GM19328 (cell line): ENCODE data around the gene GJB1.

Source experiments
- ATAC-seq: cut with Tn5 transposase; IDR thresholded peaks from one replicate; pipeline ENCODE4 v1.9.1; 2021; ENCODE audit warnings: mild to moderate bottlenecking, moderate library complexity; ENCODE audit not compliant: unreplicated experiment

GJB1 gene

DNA sequence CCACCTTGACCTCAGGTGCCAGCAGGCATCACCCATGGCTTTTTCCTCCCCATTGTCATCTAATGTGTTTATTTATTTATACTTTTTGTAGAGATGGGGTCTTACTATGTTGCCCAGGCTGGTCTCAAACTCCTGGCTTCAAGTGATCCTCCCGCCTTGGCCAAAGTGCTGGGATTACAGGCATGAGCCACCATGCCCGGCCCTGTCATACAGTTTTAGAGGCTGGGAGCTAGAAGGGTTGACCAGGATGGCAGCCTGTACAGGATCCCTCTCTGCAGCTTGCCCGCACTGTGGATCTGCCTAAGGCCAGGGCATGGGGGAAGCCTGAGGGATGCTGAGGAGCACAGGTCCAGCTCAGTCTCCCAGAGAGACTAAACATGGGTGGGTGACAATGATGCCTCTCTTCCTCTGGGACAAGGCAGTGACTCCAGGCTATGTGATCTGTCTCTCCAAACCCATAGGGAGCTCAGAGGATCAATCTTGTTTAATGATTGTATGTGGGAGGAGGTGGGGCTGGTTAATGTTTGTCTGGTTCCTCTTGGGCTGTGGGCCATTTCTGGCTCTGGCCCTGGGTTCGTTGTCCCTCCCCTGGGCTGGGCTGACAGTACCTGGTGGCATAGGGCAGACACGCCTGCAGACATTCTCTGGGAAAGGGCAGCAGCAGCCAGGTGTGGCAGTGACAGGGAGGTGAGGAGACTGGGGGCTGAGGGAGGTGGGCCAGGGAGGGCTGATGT is 8.3 kb upstream of the GJB1 start:
- no peak for ATAC-seq

DNA sequence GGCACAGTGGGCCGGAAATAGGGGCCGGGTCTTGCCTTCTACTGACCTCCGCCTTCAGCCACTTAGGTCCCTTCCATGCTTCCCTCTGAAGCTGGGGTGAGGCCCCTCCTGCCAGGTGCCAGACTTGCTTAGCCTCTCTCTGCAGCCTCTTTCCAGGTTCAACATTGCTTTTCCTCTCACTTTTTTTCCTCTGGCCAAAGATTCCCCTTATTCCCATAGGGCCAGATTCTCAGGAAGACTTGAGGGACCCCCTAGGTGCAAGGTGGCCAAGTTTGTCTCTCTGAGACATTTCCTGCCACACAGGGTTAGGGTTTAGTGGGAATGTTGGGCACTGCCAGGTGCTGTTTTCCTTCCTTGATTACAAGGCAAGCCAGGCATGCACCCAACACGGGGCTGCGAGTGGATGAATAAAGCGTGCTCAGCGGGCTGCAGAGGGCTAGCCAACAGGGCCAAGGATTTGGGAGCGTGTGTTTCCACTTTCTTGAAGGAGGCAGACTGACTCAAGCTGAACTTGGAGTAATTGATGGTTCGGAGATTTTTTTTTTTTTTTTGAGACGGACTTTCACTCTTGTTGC is 7.6 kb upstream of the GJB1 start:
- no peak for ATAC-seq

DNA sequence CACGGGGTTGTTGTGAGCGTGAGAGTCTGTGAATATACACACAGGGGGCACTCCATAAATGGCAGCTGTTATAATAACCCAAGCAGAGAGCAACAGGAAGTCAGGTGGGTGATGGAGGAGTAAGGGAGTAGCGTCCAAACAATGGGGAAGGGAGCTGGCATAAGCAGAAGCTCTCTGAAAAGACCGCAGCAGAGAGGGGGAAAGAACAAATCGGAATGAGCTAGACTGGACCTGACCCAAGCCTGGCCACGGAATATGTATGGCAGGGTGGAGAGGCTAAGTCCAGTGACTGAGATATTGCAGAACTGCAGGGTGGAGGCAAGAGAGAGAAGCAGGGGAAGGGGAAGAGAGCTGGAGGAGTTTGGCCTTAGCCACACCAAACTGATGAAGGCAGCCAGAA is 6.5 kb upstream of the GJB1 start:
- no peak for ATAC-seq

DNA sequence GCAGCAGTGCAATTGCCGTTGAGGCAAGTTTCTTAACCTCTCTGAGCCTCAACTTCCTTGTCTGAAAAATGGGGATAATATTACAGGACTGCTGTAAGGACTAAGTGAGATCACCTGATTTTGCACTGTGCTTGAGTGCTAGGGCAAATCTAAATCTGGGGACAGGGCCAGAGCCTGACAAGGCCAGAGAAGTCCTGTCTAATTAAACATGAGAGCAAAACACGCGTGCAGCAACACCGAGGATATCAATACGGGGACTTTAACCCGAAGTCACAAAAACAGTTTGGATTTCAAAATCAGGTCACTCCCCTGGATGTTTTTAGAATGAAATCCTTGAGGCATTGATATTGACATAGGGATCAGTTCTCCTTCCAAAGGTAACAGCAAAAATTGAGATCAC is 5.7 kb upstream of the GJB1 start:
- ATAC-seq = no peak

DNA sequence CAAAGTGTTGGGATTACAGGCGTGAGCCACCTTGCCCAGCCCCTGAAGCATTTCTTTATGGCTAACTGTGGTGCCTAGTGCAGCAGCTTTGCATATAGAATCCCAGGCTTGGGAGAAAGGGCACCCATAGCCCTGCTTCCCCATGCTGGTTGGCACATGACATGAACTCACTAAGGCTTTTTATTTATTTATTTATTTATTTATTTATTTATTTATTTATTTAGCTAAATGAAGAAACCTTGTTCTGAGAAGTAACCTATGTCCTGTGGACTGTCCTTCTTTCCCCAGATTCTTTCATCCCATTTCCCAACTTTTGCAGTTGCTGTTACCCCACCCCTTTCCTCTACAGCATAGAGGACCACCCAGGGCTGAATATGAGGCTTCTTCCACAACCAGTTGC is 1.9 kb upstream of the GJB1 start:
- no peak for ATAC-seq

DNA sequence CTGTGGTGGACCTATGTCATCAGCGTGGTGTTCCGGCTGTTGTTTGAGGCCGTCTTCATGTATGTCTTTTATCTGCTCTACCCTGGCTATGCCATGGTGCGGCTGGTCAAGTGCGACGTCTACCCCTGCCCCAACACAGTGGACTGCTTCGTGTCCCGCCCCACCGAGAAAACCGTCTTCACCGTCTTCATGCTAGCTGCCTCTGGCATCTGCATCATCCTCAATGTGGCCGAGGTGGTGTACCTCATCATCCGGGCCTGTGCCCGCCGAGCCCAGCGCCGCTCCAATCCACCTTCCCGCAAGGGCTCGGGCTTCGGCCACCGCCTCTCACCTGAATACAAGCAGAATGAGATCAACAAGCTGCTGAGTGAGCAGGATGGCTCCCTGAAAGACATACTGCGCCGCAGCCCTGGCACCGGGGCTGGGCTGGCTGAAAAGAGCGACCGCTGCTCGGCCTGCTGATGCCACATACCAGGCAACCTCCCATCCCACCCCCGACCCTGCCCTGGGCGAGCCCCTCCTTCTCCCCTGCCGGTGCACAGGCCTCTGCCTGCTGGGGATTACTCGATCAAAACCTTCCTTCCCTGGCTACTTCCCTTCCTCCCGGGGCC is 1.2 kb downstream of the GJB1 start:
- no peak for ATAC-seq

DNA sequence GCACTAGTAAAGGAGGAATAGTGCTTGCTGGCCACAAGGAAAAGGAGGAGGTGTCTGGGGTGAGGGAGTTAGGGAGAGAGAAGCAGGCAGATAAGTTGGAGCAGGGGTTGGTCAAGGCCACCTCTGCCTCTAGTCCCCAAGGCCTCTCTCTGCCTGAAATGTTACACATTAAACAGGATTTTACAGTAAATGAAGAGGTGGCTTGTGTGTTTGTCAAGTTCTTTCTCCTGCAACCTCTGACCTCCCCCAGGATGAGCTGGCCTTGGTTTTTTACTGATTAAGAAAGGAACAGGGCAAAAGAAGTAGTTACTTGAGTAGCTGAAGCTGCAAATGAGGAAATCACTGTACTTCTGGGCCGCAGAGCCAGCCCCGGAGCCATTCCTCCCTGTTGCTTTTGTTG is 2.0 kb downstream of the GJB1 start:
- no peak for ATAC-seq

DNA sequence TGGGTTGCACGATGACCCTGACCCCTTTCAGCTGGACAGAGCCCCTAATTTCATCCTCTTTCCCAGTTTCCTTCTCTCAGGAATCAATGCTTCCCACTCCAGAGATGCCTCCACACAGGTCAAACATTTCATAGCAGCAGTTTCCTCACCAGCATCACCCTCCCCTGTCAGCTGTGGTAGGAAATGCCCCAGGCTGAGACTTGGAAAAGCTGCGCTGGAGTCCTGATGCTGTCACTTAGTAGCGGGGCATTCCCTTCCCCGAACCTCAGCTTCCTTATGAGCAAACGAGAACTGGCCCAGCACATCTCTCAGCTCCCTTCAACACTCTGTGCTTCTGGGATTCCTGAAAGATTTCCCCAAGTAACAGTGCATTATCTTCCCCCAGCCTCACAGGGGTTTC is 2.7 kb downstream of the GJB1 start:
- ATAC-seq = no peak

DNA sequence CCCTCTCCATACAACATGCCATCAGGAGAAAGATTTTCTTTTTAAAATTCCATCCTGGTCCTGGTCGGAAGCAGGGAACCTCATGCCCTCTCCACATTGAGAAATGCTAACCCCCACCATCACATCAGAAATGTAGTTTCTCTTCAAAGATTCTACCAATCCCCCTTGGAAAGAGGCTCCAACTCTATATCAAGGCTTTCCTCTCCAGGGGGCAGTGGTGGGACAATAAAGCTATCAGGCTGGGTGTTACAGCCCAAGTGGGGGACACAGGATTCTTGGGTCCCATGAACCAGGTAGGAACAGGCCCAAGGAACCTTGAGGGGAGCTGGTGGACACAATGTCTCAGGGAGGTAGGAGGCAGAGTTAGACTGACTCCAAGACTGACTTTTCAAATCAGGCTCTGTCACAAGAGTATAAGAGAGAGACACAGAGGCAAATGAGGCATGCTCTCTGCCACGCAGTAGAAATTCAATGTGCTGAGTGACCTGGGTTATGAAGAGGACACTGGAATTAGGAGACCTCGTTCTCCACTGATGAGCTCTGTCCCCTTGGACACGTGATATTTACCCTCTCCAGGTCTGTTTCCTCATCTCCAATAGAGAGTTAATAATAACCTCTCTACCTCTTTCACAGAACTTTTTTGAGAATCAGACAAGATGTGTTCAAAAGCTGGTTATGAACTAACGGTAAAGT is 4.5 kb downstream of the GJB1 start:
- ATAC-seq = no peak

DNA sequence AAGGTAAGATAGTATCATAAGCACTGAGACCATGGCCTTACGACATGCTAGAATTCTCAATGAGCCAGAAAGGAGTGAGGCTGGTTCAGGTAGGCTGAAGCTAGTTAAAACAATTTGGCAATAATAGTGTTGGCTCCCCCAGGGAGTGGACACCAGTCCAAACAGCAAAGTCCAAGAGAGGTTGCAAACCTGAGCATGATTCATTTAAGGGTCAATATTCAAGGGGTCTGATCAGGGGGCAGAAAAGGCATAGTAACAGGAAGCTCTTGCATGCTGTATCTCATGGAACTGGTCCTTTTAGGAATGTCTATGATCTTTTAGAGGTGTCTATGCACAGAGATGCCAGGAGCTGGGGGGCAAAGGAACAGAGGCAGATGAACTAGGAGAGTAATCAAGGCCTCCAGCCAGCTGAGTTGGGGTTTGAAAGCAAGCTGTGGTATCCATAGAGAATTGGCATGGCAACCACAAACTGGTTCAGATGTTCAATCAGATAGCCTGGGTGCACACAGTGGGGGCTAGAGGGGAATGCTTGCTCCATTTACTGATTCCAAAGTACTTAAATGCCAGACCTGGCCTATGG is 5.1 kb downstream of the GJB1 start:
- ATAC-seq = no peak

DNA sequence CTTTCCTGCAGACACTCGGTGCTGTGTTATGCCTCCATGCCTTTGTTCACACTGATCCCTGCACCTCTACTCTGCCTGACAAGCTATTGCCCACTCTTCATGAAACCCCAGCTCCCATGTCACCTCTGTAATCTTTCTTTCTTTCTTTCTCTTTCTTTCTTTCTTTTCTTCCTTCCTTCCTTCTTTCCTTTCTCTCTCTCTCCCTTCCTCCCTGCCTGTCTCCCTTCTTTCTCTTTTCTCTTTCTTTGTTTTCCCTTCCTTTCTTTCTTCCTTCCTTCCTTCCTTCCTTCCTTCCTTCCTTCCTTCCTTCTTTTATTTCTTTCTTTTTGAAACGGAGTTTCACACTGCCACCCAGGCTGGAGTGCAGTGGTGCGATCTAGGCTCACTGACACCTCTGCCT is 12.5 kb downstream of the GJB1 start:
- no peak for ATAC-seq

DNA sequence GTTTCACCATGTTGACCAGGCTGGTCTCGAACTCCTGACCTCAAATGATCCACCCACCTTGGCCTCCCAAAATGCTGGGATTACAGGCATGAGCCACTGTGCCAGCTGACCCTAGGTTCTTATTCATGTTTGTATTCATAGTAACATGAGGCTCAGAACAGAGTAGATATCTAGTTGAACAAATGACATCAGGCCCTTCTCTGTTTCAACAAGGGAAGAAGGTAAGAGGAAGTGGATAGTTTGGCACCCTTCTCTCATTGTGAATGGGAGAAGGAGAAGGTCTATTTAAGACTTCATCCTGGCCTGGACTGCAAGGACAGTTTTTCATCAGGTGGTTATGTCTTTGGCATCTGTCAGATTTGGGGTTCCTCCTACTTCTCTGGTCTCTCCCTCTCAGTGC is 13.8 kb downstream of the GJB1 start:
- no peak for ATAC-seq

DNA sequence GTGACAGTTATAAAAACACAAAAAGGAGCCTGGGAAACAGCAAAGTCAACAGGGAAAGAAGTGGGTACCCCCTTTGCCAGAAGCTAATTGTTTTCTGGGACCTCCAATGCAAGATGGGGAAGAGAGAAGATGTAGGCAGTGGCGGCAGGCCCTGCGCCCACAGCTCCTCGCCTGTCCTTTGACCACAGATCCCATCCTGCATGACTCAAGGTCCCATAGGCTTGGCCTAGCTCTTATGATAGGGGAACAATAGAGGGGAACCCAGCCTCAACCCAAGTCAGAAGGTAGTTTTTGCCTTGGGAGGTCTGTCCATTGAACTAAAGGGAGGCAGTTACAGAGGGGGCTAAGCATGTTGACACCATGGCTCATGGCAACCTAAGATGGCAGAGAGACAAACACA is 16.8 kb downstream of the GJB1 start:
- no peak for ATAC-seq

DNA sequence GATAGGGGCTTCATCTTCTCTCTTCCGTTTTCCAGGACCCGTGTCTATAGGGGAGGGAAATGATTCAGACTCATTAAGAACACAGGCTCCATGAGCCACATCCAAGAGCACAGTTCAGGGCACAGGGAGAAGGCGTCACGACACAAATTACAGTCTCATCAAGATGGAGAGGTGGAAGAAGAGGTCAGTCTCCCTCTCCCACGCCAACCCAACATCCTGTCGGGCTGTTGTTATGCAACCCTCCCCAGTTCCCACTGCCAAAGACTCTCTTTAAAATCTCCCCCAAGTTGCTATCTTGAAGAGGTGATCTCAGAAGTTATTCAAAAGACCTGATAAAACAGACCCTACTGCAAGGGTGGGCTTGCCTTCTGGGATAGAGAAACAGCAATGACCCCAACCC is 18.3 kb downstream of the GJB1 start:
- no peak for ATAC-seq

DNA sequence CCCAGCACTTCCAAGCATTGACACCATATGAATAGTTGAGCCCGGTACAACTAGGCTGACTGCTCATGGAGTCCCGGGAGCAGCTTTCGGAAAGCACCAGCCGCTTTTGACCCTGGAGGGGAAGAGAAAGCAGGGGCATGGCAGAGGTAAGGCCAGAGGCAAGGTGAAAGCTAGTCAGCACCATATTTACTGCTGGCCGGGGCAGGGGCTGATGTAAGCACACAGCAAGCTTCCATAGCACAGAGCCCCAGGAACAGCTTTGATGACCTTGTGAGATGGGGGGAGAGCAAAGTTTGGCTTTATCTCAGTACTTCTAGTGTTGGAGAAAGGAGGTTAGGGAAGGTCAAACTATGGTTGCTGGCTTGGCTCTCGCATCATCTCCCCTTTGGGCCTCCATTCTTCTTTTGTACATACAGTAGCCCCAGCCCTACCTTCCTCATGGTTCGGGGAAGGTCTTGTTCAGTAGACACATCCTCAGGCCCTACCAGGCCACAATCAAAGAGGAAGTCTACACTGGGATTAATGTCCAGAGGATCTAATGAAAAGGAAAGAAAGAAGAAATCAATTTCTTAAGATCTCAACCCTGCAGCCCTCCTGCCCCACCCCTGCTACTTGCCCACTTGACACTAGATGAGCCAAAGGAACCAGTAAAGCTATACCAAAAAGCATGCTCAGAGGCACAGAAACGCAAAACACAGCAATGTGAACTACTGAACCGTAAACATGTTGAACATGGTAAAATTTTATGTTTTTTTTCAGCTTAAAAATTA is 21.5 kb downstream of the GJB1 start:
- no peak for ATAC-seq

DNA sequence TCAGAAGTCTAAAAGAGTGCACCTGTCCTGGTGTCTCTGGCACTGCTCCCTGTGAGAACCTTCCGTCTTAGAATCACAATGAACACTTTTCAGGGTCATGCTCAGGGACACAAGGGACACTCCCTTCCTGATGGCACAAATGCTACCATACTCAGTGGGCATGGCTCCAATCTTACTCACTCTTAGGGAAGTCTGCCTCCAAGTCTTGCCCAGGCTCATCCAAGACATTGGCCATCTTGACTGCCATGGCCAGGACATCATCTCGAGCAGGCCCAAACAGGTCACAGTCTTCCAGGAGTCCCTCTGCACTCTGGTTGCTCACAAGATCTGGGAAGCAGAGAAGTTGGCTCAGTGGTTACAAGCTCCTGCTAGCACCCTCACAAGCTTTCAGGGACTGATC is 22.1 kb downstream of the GJB1 start:
- no peak for ATAC-seq

DNA sequence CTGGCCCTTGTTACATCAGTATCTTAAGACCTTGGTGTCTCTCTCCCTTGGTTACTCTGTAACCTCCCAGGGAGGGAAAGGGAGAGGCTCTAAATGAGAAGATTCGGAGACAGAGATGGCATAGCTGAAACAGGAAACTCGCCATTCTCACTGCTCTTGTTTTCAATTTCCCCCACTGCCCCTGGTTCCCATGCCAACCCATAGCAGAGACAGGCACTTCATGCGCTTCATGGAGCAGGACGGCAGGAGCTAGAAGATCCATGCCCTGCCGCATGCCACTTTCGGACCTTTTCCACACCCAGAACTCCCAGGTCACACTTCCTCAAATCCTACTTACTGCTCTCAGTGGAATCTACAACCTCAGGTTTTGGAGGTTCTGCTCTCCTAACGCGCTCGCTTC is 27.8 kb downstream of the GJB1 start:
- no peak for ATAC-seq

DNA sequence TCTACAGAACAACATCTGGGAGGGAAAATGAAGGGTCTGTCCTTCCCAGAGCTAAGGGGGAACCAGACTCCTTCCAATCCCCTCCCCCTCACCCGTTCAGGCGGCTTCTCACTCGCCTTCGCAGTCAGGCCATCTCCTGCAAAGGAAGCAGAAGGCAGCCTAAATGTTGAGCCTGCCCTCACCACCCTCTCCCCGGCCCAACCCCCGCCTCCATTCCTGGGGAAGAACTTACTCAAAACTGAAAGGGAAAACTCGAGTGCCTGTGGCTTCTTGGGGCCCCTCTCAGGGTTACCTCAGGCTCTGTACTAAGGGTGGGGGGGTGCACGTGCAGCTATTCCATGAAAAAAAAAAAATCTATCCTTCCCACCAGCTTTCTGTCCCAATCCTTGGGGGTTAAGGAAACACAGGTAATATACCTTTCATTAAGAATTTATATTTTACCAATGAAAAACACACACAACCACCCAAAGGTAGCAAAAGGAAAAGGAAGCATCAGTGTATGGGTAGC is 28.5 kb downstream of the GJB1 start:
- no peak for ATAC-seq

DNA sequence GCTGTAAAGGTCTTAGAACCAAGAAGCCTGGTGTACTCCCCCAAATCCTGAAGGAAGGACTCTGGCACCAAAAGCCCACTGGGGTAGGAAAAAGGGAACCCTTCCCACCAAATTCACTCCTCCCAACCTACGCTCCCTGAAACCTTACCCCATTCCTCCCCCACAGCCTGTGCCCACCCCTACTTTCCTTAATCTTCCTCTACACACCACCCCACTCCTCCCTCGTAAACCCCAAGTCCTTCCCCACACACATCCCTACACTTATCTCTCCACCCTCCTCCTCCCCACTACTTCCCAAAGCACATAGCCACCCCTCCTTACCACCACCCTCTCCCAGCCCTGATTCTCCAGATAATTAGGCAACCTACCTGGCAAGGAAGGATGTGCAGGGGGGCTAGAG is 29.2 kb downstream of the GJB1 start:
- ATAC-seq = no peak

DNA sequence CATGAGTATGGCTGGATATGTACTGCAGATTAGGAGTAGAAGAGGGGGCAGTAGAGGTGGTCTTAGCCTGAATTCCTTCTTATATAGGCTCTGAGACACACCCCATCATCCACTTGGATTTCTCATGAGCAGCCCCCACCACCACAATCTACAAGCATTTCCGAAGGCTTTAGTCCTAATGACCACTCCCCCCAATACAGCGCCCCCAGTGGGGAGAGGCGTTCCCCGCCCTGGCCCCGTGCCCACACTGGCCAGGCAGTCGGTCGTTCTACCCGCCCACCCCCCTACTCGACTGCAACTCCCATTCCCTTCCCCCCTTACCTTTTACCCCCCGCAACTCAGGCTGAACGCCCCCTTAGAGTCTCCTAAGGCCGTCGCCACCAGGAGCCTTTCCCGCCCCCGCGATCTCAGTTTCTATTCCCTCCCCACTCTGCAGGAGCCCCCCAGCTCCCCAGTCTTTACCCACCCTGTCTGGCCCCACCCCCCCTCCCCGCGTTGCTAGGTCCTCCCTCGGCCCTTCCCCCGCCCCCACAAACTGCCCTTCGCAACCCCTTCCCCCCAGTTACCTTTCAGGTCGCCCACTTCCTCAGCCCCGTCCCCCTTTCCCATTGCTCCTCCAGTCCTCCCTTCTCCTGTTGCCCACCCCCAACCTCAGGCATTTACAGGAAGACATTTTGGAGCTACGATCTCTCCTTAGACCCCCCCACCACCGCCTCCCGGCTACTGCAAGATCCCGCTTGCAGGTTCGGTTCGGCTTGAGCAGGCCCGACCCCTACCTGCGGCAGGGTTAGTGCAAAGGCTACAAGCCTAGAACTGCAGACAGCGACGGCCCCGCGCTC is 30.4 kb downstream of the GJB1 start:
- ATAC-seq = no peak
